Stomach smooth muscle (tissue), 2 donors: ENCODE measurements around the gene SDF4.

Experiments used
- H3K27ac ChIP-seq: one replicate; pipeline ENCODE4 v1.7.0; 2013; ENCODE audit warnings: mild to moderate bottlenecking, low read length, inconsistent platforms
- H3K27me3 ChIP-seq, 2 donors: one replicate each; pipeline ENCODE4 v1.7.0; 2013; ENCODE audit warnings: low read length in 2 of 2; ENCODE audit not compliant: insufficient read depth in 2 of 2, control insufficient read depth in 1 of 2
- H3K36me3 ChIP-seq, 2 donors: one replicate each; pipeline ENCODE4 v1.7.0; 2013; ENCODE audit warnings: low read length in 2 of 2; ENCODE audit not compliant: control insufficient read depth in 2 of 2, insufficient read depth in 2 of 2
- H3K4me1 ChIP-seq: one replicate; pipeline ENCODE4 v1.7.0; 2013; ENCODE audit warnings: low read length; ENCODE audit not compliant: control insufficient read depth, insufficient read depth
- H3K4me3 ChIP-seq, 2 donors: one replicate each; pipeline ENCODE4 v1.7.0; 2013; ENCODE audit warnings: low read length in 2 of 2
- H3K9ac ChIP-seq, 2 donors: one replicate each; pipeline ENCODE4 v1.7.0; 2013; ENCODE audit warnings: low read length in 2 of 2, mild to moderate bottlenecking in 1 of 2
- H3K9me3 ChIP-seq, 2 donors: one replicate each; pipeline ENCODE4 v1.7.0; 2013; ENCODE audit warnings: low read length in 2 of 2; ENCODE audit not compliant: control insufficient read depth in 2 of 2
- donor health status: healthy.
- donor health status: Pancreatic carcinoma.

The SDF4 gene

GRCh38 chr1:1217621-1218523 is 13.9 kb downstream of the SDF4 start:
- Histone ChIP-seq H3K36me3 (peaks cover 13 to 23% of the 10 kb centered on the region in 2 donors), H3K4me1 (peaks cover 6% of the 10 kb centered on the region), H3K9ac (no peak overlapping the region), H3K9me3 (no peaks in the 10 kb centered on the region), H3K4me3 (no peak overlapping the region), H3K27ac (no peak overlapping the region), H3K27me3 (no peaks in the 10 kb centered on the region)

DNA sequence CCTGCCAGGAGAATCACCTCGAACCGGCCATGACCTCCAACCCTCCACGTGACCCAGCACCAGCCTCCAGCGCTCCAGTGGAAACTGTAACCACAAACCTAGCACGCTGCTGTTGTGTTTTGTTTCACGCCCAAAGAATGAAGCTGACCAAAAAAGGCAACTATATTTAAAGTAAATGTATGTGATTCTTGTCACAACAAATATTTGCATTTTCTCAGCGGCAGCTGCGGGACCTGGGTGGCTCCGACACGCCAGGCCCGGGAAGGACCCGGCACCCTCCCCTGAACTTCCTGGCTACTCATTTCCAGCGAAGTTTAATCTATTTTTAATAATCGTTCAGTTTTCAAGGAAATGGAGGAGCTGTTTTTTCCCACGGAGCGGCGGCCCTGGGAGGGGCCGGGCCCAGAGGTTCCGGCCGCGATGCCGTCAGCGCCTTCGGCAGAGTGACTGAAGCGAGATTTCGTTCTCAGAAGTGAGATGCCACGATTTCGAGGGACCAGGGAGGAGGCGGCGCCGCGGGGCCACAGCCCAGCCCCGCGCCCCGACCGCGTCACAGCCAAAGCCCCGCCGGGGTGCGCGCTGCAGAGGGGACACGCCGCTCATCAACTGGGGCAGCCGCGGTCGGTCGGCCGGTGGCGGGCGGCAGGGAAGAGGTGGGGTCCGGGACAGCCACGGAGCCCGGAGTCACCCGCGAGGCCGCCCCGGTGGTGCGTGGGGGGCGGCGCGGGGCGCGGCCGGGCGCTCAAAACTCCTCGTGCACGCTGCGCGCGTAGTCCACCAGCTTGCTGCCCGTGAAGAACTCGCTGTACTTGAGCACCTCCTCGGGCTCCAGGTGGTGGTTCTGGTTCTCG is 14.8 kb downstream of the SDF4 start:
- Histone ChIP-seq H3K27ac (no peak overlapping the region), H3K36me3 (peaks cover 8 to 16% of the 10 kb centered on the region in 2 donors), H3K9ac (no peak overlapping the region), H3K27me3 (no peaks in the 10 kb centered on the region), H3K9me3 (no peaks in the 10 kb centered on the region), H3K4me3 (no peak overlapping the region), H3K4me1 (peaks cover 6% of the 10 kb centered on the region)

GRCh38 chr1:1215881-1216605 is 15.8 kb downstream of the SDF4 start:
- Histone ChIP-seq H3K9me3 (no peaks in the 10 kb centered on the region), H3K36me3 (peaks cover 8 to 16% of the 10 kb centered on the region in 2 donors), H3K9ac (no peak overlapping the region), H3K27ac (no peak overlapping the region), H3K27me3 (no peaks in the 10 kb centered on the region), H3K4me3 (no peak overlapping the region), H3K4me1 (peaks cover 6% of the 10 kb centered on the region)

DNA sequence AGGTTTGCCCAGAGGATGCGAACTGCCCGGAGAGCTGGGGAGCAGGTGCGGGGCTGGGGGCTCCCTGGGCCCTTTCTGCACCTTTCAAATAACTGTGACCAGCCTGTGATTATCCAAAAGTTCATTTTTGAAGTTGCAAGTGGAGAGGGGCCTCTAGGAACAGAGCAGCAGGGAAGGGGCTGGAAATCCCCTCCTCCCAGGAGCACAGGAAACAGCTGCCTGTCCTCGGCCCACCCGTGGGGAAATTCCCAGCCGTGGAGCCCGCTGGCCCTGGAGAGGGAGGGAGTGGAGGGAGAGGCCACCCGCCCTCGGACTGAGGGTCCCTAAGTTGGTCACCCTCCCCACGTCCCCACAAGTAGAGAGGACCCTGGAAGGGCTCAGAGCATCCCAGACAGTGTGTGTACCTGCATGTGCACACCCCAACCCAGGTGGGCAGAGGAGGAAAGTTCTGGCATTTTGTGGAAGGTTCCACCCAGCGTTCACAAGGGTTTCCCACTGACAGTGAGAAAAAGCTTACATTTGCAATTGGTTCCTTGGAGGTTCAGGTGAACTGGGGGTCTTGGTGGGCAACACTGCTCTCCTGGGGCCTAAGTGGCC is 16.6 kb downstream of the SDF4 start:
- no peak overlapping the region for H3K9ac ChIP-seq
- H3K36me3 ChIP-seq: peaks cover 0 to 15% of the 10 kb centered on the region in 2 donors
- no peak overlapping the region for H3K4me3 ChIP-seq
- no peak overlapping the region for H3K27ac ChIP-seq
- no peaks in the 10 kb centered on the region for H3K9me3 ChIP-seq
- H3K27me3 ChIP-seq: no peaks in the 10 kb centered on the region
- H3K4me1 ChIP-seq: peaks cover 6% of the 10 kb centered on the region

GRCh38 chr1:1213345-1214265 is 18.2 kb downstream of the SDF4 start, which contains the start of gene TNFRSF4:
Gene TNFRSF4, minus strand, starts transcription at chr1:1214153. Its CDS starts 26 bp downstream, at chr1:1214127.
- no peaks in the 10 kb centered on the region for H3K9me3 ChIP-seq
- H3K9ac ChIP-seq: no peak within 1 kb of the TSS
- H3K4me3 ChIP-seq: no peak within 1 kb of the TSS
- peaks cover 0 to 12% of the 10 kb centered on the region in 2 donors for H3K36me3 ChIP-seq
- peaks cover 6% of the 10 kb centered on the region for H3K4me1 ChIP-seq
- H3K27ac ChIP-seq: no peak within 1 kb of the TSS
- H3K27me3 ChIP-seq: no peaks in the 10 kb centered on the region

- H3K4me3 ChIP-seq: no peak overlapping the region
- H3K27me3 ChIP-seq: peaks cover 0 to under 1% of the 10 kb centered on the region in 2 donors
- no peak overlapping the region for H3K9ac ChIP-seq
Measured at GRCh38 chr1:1212780-1213344, 18.9 kb downstream of the SDF4 start.

DNA sequence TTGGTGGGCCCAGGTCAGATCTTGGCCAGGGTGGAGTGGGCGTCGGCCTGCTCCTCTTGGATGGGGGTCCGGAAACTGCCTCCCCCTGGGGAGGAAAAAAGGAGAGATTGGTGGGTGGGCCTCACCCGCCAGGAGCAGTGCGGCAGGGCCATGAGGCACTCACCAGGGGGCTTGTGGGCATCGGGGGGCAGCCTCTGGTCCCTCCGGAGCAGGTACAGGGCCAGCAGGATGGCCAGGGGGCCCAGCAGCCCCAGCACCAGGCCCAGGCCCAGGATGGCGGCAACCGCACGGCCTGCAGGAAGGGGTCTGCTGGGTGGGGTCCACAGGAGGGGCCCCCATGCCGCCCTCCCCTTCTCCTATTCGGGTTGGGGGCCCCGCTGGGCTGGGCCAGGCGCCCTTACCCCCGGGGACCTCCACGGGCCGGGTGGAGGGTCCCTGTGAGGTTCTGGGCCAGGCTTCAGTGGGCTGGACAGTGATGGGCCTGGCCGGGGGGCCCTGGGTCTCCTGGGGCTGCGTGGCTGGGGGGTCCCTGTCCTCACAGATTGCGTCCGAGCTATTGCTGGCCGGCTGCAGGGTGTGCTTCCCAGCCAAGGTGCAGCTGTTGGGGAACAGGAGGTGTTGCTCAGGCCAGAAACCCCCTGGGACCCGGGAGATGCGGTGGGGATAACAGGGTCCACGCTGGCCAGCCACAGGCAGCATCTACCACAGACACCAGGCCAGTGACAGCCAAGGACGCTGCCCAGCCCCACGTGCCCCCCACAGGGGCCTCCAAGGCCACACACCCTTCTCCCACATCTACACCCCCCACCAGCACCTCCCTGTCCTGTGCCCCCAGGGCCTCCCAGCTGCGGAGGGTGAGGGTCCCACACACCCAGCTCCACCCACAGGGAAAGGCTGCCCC is 20.0 kb downstream of the SDF4 start:
- Histone ChIP-seq H3K4me1 (peaks cover 9% of the 10 kb centered on the region), H3K9me3 (no peaks in the 10 kb centered on the region), H3K27ac (no peak overlapping the region), H3K9ac (no peak overlapping the region), H3K36me3 (peaks cover 0 to under 1% of the 10 kb centered on the region in 2 donors), H3K27me3 (peaks cover 5 to 12% of the 10 kb centered on the region in 2 donors), H3K4me3 (no peak overlapping the region)

More at GRCh38 chr1:1212780-1213344, 18.9 kb downstream of the SDF4 start:
- no peaks in the 10 kb centered on the region for H3K9me3 ChIP-seq
- H3K4me1 ChIP-seq: peaks cover 6% of the 10 kb centered on the region
- H3K27ac ChIP-seq: no peak overlapping the region
- H3K36me3 ChIP-seq: peaks cover 0 to 5% of the 10 kb centered on the region in 2 donors

DNA sequence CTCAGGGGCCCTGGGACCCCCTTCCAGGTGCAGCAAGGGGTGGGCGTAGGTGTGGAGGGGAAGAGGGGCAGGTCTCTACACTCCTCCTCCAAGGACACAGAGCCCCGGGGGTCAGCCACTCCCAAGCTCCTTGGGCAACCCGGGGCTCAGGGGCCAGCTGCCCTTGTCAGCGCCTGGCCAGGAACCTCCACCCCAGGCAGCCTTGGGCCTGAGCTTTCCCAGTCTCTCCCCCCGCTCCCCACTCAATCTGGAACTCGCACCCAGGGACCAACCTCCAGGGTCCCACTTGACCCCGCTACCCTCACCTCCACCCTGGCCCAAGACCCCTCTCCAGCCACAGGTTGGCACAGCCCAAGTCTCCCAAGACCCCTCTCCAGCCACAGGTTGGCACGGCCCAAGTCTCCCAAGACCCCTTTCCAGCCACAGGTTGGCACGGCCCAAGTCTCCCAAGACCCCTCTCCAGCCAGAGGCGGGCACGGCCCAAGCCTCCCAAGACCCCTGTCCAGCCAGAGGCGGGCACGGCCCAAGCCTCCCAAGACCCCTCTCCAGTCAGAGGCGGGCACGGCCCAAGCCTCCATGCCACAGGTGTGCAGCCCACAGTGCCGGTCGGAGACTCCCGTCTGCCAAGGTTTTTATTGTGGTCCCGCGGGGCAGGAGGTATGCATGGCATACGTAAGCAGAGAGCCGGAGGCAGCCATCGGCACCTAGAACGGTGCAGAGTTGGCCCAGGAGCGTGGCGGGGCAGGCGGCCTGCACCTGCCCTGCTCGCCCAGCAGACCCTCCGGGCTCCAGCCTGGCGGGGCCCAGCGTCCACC is 20.9 kb downstream of the SDF4 start:
- Histone ChIP-seq H3K9me3 (no peaks in the 10 kb centered on the region), H3K4me1 (peaks cover 15% of the 10 kb centered on the region), H3K36me3 (no peaks in the 10 kb centered on the region), H3K27me3 (peaks cover 8 to 20% of the 10 kb centered on the region in 2 donors), H3K9ac (no peak overlapping the region), H3K4me3 (no peak overlapping the region), H3K27ac (no peak overlapping the region)
